GM12865 (cell line): ENCODE results near the gene C1QL4.

Experiments used
- DNase-seq: peaks from one replicate; pipeline ENCODE4 v3.0.0; 2010; ENCODE audit warnings: low read depth
- H3K4me3 ChIP-seq: 2 replicates; pipeline ENCODE4 v1.5.1; 2011; ENCODE audit warnings: mild to moderate bottlenecking, low read depth, low read length, control low read depth
- CTCF ChIP-seq: IDR thresholded peaks from 2 replicates; pipeline ENCODE4 v1.5.1; 2011; ENCODE audit warnings: low read length, control low read depth, low read depth, inconsistent platforms; ENCODE audit not compliant: insufficient read depth; ENCODE audit errors: missing control alignments

Gene C1QL4

DNA sequence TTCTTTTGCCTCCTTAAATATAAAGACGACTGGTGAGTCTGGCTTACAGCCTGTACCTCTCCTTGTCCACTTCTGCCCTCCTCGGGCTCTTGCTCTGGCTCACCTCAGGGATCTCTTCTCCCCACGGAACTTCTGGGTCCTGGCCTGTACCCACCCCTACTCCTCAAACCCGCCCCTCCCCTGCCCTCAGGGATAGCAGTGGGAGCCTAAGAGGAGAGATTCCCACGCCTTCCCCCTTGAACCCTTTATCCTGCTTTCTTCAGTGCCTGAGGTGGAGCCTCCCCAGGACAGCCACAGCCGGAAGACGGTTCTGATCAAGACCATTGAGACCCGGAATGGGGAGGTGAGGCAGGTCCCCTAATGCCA, 39.3 kb downstream of the C1QL4 start:
- H3K4me3 ChIP-seq, result no peak overlapping the region
- TF ChIP-seq CTCF, result no peak

DNA sequence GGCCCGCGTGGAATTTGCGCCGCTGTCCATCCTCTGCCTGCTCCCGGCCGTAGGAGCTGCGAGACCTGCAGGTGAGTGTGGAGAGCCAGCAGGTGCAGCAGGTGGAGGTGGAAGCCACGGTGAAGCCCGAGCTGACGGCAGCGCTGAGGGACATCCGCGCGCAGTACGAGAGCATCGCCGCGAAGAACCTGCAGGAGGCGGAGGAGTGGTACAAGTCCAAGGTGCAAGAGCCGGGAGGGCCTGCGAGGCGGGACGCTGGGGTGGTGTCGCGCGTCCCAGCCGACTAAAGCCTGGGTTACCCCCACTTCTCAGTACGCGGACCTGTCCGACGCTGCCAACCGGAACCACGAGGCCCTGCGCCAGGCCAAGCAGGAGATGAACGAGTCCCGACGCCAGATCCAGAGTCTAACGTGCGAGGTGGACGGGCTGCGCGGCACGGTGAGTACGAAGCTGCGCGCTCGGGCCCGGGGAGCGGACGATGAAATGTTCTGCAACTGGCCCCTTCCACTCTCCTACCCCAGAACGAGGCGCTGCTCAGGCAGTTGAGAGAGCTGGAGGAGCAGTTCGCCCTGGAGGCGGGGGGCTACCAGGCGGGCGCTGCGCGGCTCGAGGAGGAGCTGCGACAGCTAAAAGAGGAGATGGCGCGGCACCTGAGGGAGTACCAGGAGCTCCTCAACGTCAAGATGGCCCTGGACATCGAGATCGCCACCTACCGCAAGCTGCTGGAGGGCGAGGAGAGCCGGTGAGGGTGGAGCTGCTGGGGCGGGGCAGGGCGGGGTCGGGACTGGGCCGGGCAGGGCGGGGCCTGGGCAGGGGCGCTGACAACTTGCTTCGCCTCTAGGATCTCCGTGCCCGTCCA, 39.9 kb downstream of the C1QL4 start:
- peak; percentile 63 for DNase-seq
- TF ChIP-seq CTCF, result no peak
- no peak overlapping the region for H3K4me3 ChIP-seq

More for the DNA sequence above, 39.3 kb downstream of the C1QL4 start:
- DNase-seq, result no peak

- DNase-seq, result peak; percentile 61
- H3K4me3 ChIP-seq, result no peak overlapping the region
- peak; percentile 81 for TF ChIP-seq CTCF
These were observed 40.8 kb downstream of the C1QL4 start for GRCh38 chr12:49296034-49296835.

GRCh38 chr12:49295082-49295936, 41.7 kb downstream of the C1QL4 start, which contains the start of gene PRPH:
Gene PRPH, plus strand, starts transcription at chr12:49295147. Its CDS starts 54 bp downstream, at chr12:49295201.
- no peak within 1 kb of the TSS for H3K4me3 ChIP-seq
- DNase-seq, result no peak
- no peak for TF ChIP-seq CTCF

DNA sequence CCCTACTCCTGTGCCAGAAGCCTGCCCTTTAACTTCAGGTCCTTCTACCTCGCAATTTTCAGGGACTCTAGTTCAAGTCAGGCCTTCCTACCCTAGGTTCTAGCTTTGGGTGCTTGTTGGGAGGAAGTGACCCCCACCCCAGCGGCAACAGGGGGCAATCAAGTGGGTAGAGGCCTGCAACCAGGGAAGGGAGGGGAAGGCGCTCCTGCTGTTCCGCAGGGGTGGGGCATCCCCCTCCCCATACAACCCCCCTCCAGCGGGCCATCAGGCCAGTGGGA, 42.2 kb downstream of the C1QL4 start:
- no peak overlapping the region for H3K4me3 ChIP-seq
- DNase-seq, result no peak
- TF ChIP-seq CTCF, result no peak

- TF ChIP-seq CTCF, result no peak
- DNase-seq, result no peak
- no peak overlapping the region for H3K4me3 ChIP-seq
These were observed 42.7 kb downstream of the C1QL4 start for GRCh38 chr12:49294086-49294803.
